HG02759 (cell line): ENCODE measurements around the gene FAF2.
"Not testable (repeated sequence)": the region's sequence is repeated elsewhere in the genome, so short reads cannot be mapped to it uniquely, and the experiment has no call there.

Experiments
- ATAC-seq: cut with Tn5 transposase; IDR thresholded peaks from one replicate; pipeline ENCODE4 v1.9.1; 2021; ENCODE audit warnings: mild to moderate bottlenecking, moderate library complexity; ENCODE audit not compliant: unreplicated experiment

FAF2 gene

GRCh38 chr5:176541338-176542134 is 93.4 kb downstream of the FAF2 start:
- no peak for ATAC-seq

DNA sequence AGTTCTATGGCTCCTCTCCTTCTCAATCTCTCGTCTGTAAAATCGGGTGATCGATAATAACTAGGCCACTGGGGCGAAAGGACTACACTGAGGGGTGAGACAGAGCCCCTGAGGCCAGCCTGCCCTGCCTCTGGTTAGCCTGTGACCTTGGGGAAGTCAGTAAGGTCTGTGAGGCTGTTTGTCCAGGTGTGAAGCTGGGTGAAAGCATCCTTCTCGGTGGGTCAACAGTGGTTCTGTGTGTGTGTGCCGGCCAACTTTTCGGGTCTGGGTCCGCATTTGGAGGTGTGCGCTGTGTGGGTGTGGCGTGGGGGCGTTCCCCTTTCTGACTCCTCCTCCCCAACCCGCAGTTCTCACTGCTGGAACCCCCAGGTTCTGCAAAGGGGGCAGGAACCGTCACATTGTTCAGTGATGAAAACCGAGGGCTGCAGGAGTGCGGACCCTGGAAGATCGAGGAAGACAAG is 94.0 kb downstream of the FAF2 start:
- ATAC-seq: no peak

- peak; percentile 68 for ATAC-seq
Measured at GRCh38 chr5:176542596-176543427, 94.6 kb downstream of the FAF2 start.

GRCh38 chr5:176543428-176544182 is 95.4 kb downstream of the FAF2 start:
- peak; percentile 82 for ATAC-seq

GRCh38 chr5:176545388-176545736 is 97.2 kb downstream of the FAF2 start:
- no peak for ATAC-seq

DNA sequence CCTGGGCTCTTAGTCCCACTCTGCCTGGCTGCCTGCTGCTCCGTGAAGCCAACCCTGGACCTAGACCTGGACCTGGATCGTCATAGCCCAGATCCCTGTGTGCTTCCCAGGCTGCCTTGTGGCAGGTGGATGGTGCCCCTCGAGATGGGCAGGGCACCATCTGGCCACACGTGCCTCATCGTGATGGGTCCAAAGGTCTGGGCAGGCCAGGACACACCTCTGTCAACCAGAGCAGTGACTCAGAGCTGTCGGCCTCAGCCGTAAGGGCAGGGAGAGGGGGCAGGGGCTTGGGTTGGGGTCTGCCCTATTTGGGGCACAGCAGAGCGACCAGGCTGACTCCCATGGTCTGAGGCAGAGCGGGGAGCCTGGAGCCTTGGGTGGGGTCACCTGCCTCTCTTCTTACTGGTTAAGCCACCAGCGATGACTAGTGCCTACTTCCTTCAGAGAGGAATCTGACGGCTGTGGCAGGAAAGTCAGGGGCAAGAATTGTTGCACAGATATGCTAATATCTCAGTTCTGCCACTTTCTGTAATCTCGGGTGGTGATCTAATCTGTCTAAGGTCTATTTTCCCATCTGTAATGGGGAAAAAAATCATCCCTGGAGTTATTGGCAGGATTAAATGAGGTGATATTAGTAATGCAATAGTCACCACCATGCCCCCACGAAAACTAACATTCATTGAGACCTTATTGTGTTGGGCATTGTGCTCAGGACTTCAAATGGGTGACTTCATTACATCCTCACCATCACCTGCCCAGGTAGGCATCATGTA is 97.7 kb downstream of the FAF2 start:
- no peak for ATAC-seq

DNA sequence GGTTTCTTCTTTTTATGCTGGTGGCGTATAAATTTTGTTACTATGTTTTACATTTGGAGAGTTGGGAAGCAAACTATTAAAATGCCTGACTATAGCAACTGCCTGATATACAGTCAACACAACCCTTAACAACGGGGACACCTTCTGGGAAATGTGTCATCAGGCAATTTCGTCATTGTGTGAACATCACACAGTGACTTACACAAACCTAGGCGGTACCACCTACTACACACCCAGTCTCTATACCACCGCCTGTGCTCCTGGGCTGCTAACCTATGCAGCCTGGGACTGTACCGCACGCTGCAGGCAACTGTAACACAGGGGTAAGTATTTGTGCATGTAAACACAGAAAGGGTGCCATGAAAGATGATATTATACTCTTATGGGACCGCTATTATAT is 99.6 kb downstream of the FAF2 start:
- no peak for ATAC-seq

DNA sequence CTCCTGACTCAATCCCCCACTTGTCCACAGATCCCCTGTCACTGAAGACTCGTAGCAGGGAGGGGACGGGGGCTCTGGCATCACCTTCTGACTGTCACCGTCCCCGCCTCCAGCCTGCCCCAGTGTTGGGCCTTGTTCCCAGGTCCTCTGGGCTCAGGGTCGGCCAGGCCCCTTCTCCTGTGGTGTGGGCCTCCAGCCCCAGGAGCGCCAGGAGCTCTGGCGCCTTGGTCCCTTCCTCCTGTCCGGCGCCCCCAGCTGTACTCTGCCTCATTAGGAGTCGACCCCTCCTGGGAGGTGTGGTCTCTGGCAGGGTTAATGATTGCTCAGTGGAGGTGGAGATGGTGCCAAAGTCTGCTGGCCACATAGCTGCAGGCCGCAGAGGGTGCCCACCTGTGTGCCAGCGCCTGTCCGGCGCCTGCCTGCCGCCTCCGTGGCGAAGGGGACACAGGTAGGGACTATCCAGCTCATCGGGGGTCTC is 100.8 kb downstream of the FAF2 start, which contains the start of gene CDHR2:
CDHR2 (plus strand) TSS at position 376 of the 478 bp plus-strand sequence. CDS start 16,011 bp downstream, outside the sequence.
- ATAC-seq: no peak

- no peak for ATAC-seq
Measured at GRCh38 chr5:176549871-176550270, 101.7 kb downstream of the FAF2 start.

DNA sequence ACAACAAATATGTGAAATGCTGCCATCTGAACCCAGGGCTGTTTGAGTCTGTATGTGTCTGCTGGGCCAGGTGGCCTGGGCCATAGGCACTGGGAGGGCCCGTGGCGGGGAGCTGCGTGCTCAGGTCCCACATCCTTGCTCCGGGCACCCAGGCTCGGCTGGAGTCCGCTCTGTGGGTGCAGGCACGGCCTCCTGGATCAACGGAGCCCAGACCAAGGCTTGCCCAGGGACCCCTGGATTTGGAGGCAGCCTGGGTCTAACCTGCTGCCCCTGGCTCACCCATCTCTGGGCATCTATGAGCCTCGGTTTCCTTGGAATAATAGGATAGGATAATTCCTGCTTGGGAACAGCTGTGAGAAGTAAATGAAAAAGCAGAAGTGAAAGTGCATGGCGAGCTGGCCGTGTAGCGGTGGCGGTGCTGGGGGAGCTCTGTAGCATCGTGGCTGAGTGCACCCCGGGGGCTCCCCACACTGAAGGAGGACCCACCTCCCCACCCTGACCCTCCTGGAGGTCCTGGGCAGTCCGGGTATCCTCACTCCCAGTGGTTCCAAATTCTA is 102.2 kb downstream of the FAF2 start:
- ATAC-seq: no peak

GRCh38 chr5:176550937-176551336 is 102.8 kb downstream of the FAF2 start:
- ATAC-seq: not testable (repeated sequence)

DNA sequence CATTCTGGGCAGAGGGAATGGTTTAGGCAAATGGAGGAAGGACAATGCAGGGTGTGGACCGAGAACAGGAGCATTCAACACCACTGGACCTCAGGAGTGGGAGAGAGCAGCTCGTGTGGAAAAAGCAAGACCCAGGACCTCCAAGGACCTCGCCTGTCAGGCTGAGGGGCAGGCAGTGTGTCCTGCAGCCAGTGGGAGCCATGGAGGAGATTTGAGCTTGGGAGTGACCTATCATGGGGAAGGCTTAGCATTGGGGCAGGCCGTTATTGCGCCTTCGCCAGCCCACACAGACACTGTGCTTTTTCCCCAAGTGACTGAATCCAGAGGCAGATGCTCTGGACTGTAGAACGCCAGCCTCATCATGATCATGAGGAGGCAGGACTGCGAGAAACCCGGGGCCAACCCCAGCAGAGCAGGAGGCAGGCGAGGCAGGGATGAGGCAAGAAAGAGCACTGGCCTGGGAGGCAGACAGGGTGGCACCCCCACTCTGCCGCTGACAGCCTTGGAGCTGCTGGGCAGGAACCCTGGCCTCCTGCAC is 104.2 kb downstream of the FAF2 start:
- no peak for ATAC-seq

- ATAC-seq: no peak
Measured at GRCh38 chr5:176553260-176554085, 105.3 kb downstream of the FAF2 start.

GRCh38 chr5:176557846-176558245 is 109.7 kb downstream of the FAF2 start:
- no peak for ATAC-seq
